ENCODE results near the gene HHAT.

Gene HHAT

GRCh38 chr1:210681158-210681557 lies 352.5 kb downstream of the HHAT start:
- Histone ChIP-seq H4K20me1 (ENCODE audit: insufficient read depth, low read length) (no peaks in the 10 kb centered on the region), H3F3A (ENCODE audit: insufficient read depth, low read length) (no peaks in the 10 kb centered on the region), H3K9me3 (replicated peaks; ENCODE audit: insufficient read depth, low read length) (no peaks in the 10 kb centered on the region), H2AFZ (ENCODE audit: low read length) (no peak overlapping the region), H3K9ac (ENCODE audit: low read length) (no peak overlapping the region), H3K9me2 (replicated peaks; ENCODE audit: insufficient read depth, low read length) (no peaks in the 10 kb centered on the region), H3K4me1 (ENCODE audit: low read length) (peaks cover 46% of the 10 kb centered on the region), H3K4me2 (ENCODE audit: low read depth, low read length) (no peak overlapping the region), H3K27ac (ENCODE audit: low read length) (no peak overlapping the region), H3K36me3 (replicated peaks; ENCODE audit: insufficient read depth, low read length) (no peaks in the 10 kb centered on the region), H3K27me3 (replicated peaks; ENCODE audit: insufficient read depth, low read length) (no peaks in the 10 kb centered on the region), H3K79me2 (ENCODE audit: low read length) (no peaks in the 10 kb centered on the region), H3K4me3 (ENCODE audit: low read length) (no peak overlapping the region)
- no peak for DNase-seq
- TF ChIP-seq CTCF (IDR thresholded peaks at IDR 0.05; ENCODE audit: low read length) (no peak), EZH2 (optimal IDR thresholded peaks at IDR 0.05; ENCODE audit: low read depth, low read length) (no peak), EZH2phosphoT487 (IDR thresholded peaks at IDR 0.05; ENCODE audit: low read length) (no peak)

- no peak overlapping the region for H3K9ac ChIP-seq (ENCODE audit: low read length)
- no peaks in the 10 kb centered on the region for H3F3A ChIP-seq (ENCODE audit: insufficient read depth, low read length)
- no peaks in the 10 kb centered on the region for H3K9me2 ChIP-seq (replicated peaks; ENCODE audit: insufficient read depth, low read length)
- H3K4me2 ChIP-seq (ENCODE audit: low read depth, low read length): no peak overlapping the region
- TF ChIP-seq CTCF (IDR thresholded peaks at IDR 0.05; ENCODE audit: low read length) (no peak), EZH2 (optimal IDR thresholded peaks at IDR 0.05; ENCODE audit: low read depth, low read length) (no peak), EZH2phosphoT487 (IDR thresholded peaks at IDR 0.05; ENCODE audit: low read length) (no peak)
- H3K27ac ChIP-seq (ENCODE audit: low read length): no peak overlapping the region
- H4K20me1 ChIP-seq (ENCODE audit: insufficient read depth, low read length): no peaks in the 10 kb centered on the region
- no peaks in the 10 kb centered on the region for H3K27me3 ChIP-seq (replicated peaks; ENCODE audit: insufficient read depth, low read length)
- H3K36me3 ChIP-seq (replicated peaks; ENCODE audit: insufficient read depth, low read length): no peaks in the 10 kb centered on the region
- no peak overlapping the region for H2AFZ ChIP-seq (ENCODE audit: low read length)
- peaks cover 26% of the 10 kb centered on the region for H3K4me1 ChIP-seq (ENCODE audit: low read length)
- no peaks in the 10 kb centered on the region for H3K79me2 ChIP-seq (ENCODE audit: low read length)
- no peaks in the 10 kb centered on the region for H3K9me3 ChIP-seq (replicated peaks; ENCODE audit: insufficient read depth, low read length)
- H3K4me3 ChIP-seq (ENCODE audit: low read length): no peak overlapping the region
- no peak for DNase-seq
Observed at GRCh38 chr1:210683403-210684047, 354.8 kb downstream of the HHAT start.

- H3K9me3 ChIP-seq (replicated peaks; ENCODE audit: insufficient read depth, low read length): no peaks in the 10 kb centered on the region
- H3K4me1 ChIP-seq (ENCODE audit: low read length): peaks cover 23% of the 10 kb centered on the region
- peak overlapping the region; percentile 13; the same call in 1 of the 2 replicates for H3K4me2 ChIP-seq (ENCODE audit: low read depth, low read length)
- no peaks in the 10 kb centered on the region for H4K20me1 ChIP-seq (ENCODE audit: insufficient read depth, low read length)
- no peak overlapping the region for H3K9ac ChIP-seq (ENCODE audit: low read length)
- peak; percentile 83 for DNase-seq
- no peaks in the 10 kb centered on the region for H3K79me2 ChIP-seq (ENCODE audit: low read length)
- no peak overlapping the region for H3K4me3 ChIP-seq (ENCODE audit: low read length)
- H3K27me3 ChIP-seq (replicated peaks; ENCODE audit: insufficient read depth, low read length): no peaks in the 10 kb centered on the region
- no peaks in the 10 kb centered on the region for H3K9me2 ChIP-seq (replicated peaks; ENCODE audit: insufficient read depth, low read length)
- H2AFZ ChIP-seq (ENCODE audit: low read length): no peak overlapping the region
- no peak overlapping the region; the same call in 1 of the 2 replicates for H3K27ac ChIP-seq (ENCODE audit: low read length)
- H3F3A ChIP-seq (ENCODE audit: insufficient read depth, low read length): no peaks in the 10 kb centered on the region
- TF ChIP-seq CTCF (IDR thresholded peaks at IDR 0.05; ENCODE audit: low read length): no peak
- no peak for TF ChIP-seq EZH2phosphoT487 (IDR thresholded peaks at IDR 0.05; ENCODE audit: low read length)
- no peak for TF ChIP-seq EZH2 (optimal IDR thresholded peaks at IDR 0.05; ENCODE audit: low read depth, low read length)
- H3K36me3 ChIP-seq (replicated peaks; ENCODE audit: insufficient read depth, low read length): no peaks in the 10 kb centered on the region
Observed at GRCh38 chr1:210684466-210685294, 356.0 kb downstream of the HHAT start.

All from MM.1S (cell line).